ENCODE measurements around the gene GTF3C2.

GRCh38 chr2:27280826-27281225 is 75.7 kb downstream of the GTF3C2 start:
- TF ChIP-seq EP300 (IDR thresholded peaks at IDR 0.05; ENCODE audit: borderline replicate concordance) = no peak
- no peak for TF ChIP-seq MAX (IDR thresholded peaks at IDR 0.05)
- no peak for TF ChIP-seq USF1 (IDR thresholded peaks at IDR 0.05)
- TF ChIP-seq RAD21 (IDR thresholded peaks at IDR 0.05; ENCODE audit: low read depth) = no peak
- TF ChIP-seq TAF1 (IDR thresholded peaks at IDR 0.05; ENCODE audit: low read depth) = no peak
- no peak for TF ChIP-seq REST (IDR thresholded peaks at IDR 0.05; ENCODE audit: low read depth)
- no peak for TF ChIP-seq CREB1 (IDR thresholded peaks at IDR 0.05; ENCODE audit: low read depth)
- no peak for TF ChIP-seq EGR1 (IDR thresholded peaks at IDR 0.05)
- no peak for TF ChIP-seq ZBTB7A (IDR thresholded peaks at IDR 0.05; ENCODE audit: low read depth)
- TF ChIP-seq TCF12 (IDR thresholded peaks at IDR 0.05; ENCODE audit: low read depth) = no peak

All from Ishikawa (cell line).